Measurements from ENCODE around the gene TAOK1.

Gene TAOK1

GRCh38 chr17:29591146-29591736 lies 201.1 kb downstream of the TAOK1 start:
- no peaks in the 10 kb centered on the region for H3K9me3 ChIP-seq (ENCODE audit: low read length)
- peak overlapping the region; percentile 55 for H3K4me3 ChIP-seq (ENCODE audit: low read length)
- H3K27me3 ChIP-seq (ENCODE audit: insufficient read depth, low read length): no peaks in the 10 kb centered on the region
- H3K36me3 ChIP-seq (ENCODE audit: insufficient read depth, low read length): no peaks in the 10 kb centered on the region
- H2AFZ ChIP-seq (ENCODE audit: low read depth, low read length): peak overlapping the region; percentile 69
- H3K4me1 ChIP-seq (ENCODE audit: insufficient read depth, low read length): peaks cover 63% of the 10 kb centered on the region

- Histone ChIP-seq H3K36me3 (ENCODE audit: insufficient read depth, low read length) (no peaks in the 10 kb centered on the region), H3K4me1 (ENCODE audit: insufficient read depth, low read length) (peaks cover 66% of the 10 kb centered on the region)
Observed at GRCh38 chr17:29591737-29592608, 201.8 kb downstream of the TAOK1 start.

GRCh38 chr17:29592850-29593551 lies 202.8 kb downstream of the TAOK1 start, which contains the start of gene ANKRD13B:
Gene ANKRD13B, plus strand, starts transcription at chr17:29593132. Its CDS starts 490 bp downstream, at chr17:29593622.
- Histone ChIP-seq H3K4me3 (ENCODE audit: low read length) (peak within 1 kb of the TSS; percentile 79), H2AFZ (ENCODE audit: low read depth, low read length) (peak within 1 kb of the TSS; percentile 82), H3K4me1 (ENCODE audit: insufficient read depth, low read length) (peaks cover 66% of the 10 kb centered on the region), H3K36me3 (ENCODE audit: insufficient read depth, low read length) (no peaks in the 10 kb centered on the region), H3K9me3 (ENCODE audit: low read length) (no peaks in the 10 kb centered on the region), H3K27me3 (ENCODE audit: insufficient read depth, low read length) (no peaks in the 10 kb centered on the region)

More at GRCh38 chr17:29591737-29592608, 201.8 kb downstream of the TAOK1 start:
- Histone ChIP-seq H3K27me3 (ENCODE audit: insufficient read depth, low read length) (no peaks in the 10 kb centered on the region), H3K9me3 (ENCODE audit: low read length) (no peaks in the 10 kb centered on the region), H3K4me3 (ENCODE audit: low read length) (peak overlapping the region; percentile 55), H2AFZ (ENCODE audit: low read depth, low read length) (peak overlapping the region; percentile 69)

GRCh38 chr17:29593591-29594518 lies 203.7 kb downstream of the TAOK1 start:
- no peaks in the 10 kb centered on the region for H3K9me3 ChIP-seq (ENCODE audit: low read length)
- no peaks in the 10 kb centered on the region for H3K27me3 ChIP-seq (ENCODE audit: insufficient read depth, low read length)
- H3K4me1 ChIP-seq (ENCODE audit: insufficient read depth, low read length): peaks cover 60% of the 10 kb centered on the region
- H2AFZ ChIP-seq (ENCODE audit: low read depth, low read length): peak overlapping the region; percentile 82
- H3K4me3 ChIP-seq (ENCODE audit: low read length): peak overlapping the region; percentile 79
- H3K36me3 ChIP-seq (ENCODE audit: insufficient read depth, low read length): no peaks in the 10 kb centered on the region

GRCh38 chr17:29594519-29595090 lies 204.4 kb downstream of the TAOK1 start:
- H3K9me3 ChIP-seq (ENCODE audit: low read length): no peaks in the 10 kb centered on the region
- no peaks in the 10 kb centered on the region for H3K36me3 ChIP-seq (ENCODE audit: insufficient read depth, low read length)
- peaks cover 60% of the 10 kb centered on the region for H3K4me1 ChIP-seq (ENCODE audit: insufficient read depth, low read length)
- no peaks in the 10 kb centered on the region for H3K27me3 ChIP-seq (ENCODE audit: insufficient read depth, low read length)
- peak overlapping the region; percentile 79 for H3K4me3 ChIP-seq (ENCODE audit: low read length)
- H2AFZ ChIP-seq (ENCODE audit: low read depth, low read length): no peak overlapping the region

- Histone ChIP-seq H3K27me3 (ENCODE audit: insufficient read depth, low read length) (no peaks in the 10 kb centered on the region), H3K4me3 (ENCODE audit: low read length) (no peak overlapping the region), H3K36me3 (ENCODE audit: insufficient read depth, low read length) (no peaks in the 10 kb centered on the region), H3K4me1 (ENCODE audit: insufficient read depth, low read length) (peaks cover 54% of the 10 kb centered on the region), H2AFZ (ENCODE audit: low read depth, low read length) (no peak overlapping the region), H3K9me3 (ENCODE audit: low read length) (no peaks in the 10 kb centered on the region)
Observed at GRCh38 chr17:29595107-29595942, 205.2 kb downstream of the TAOK1 start.

GRCh38 chr17:29595943-29596774 lies 206.0 kb downstream of the TAOK1 start:
- Histone ChIP-seq H3K27me3 (ENCODE audit: insufficient read depth, low read length) (no peaks in the 10 kb centered on the region), H3K4me3 (ENCODE audit: low read length) (no peak overlapping the region), H3K36me3 (ENCODE audit: insufficient read depth, low read length) (no peaks in the 10 kb centered on the region), H2AFZ (ENCODE audit: low read depth, low read length) (no peak overlapping the region), H3K4me1 (ENCODE audit: insufficient read depth, low read length) (peaks cover 46% of the 10 kb centered on the region), H3K9me3 (ENCODE audit: low read length) (no peaks in the 10 kb centered on the region)

GRCh38 chr17:29596811-29597210 lies 206.6 kb downstream of the TAOK1 start:
- Histone ChIP-seq H3K36me3 (ENCODE audit: insufficient read depth, low read length) (no peaks in the 10 kb centered on the region), H3K4me3 (ENCODE audit: low read length) (no peak overlapping the region), H3K4me1 (ENCODE audit: insufficient read depth, low read length) (peaks cover 41% of the 10 kb centered on the region), H2AFZ (ENCODE audit: low read depth, low read length) (no peak overlapping the region), H3K27me3 (ENCODE audit: insufficient read depth, low read length) (no peaks in the 10 kb centered on the region), H3K9me3 (ENCODE audit: low read length) (no peaks in the 10 kb centered on the region)

- Histone ChIP-seq H2AFZ (ENCODE audit: low read depth, low read length) (no peak overlapping the region), H3K9me3 (ENCODE audit: low read length) (no peaks in the 10 kb centered on the region), H3K36me3 (ENCODE audit: insufficient read depth, low read length) (no peaks in the 10 kb centered on the region), H3K4me1 (ENCODE audit: insufficient read depth, low read length) (peaks cover 34% of the 10 kb centered on the region), H3K4me3 (ENCODE audit: low read length) (no peak overlapping the region), H3K27me3 (ENCODE audit: insufficient read depth, low read length) (no peaks in the 10 kb centered on the region)
Observed at GRCh38 chr17:29597361-29598172, 207.4 kb downstream of the TAOK1 start.
